ENCODE results near the gene DELE1. TPM values are rescaled to one million over a fixed set of nuclear protein-coding genes. Genes with fewer than 3 reads are reported as not detected.

Gene DELE1, protein sequence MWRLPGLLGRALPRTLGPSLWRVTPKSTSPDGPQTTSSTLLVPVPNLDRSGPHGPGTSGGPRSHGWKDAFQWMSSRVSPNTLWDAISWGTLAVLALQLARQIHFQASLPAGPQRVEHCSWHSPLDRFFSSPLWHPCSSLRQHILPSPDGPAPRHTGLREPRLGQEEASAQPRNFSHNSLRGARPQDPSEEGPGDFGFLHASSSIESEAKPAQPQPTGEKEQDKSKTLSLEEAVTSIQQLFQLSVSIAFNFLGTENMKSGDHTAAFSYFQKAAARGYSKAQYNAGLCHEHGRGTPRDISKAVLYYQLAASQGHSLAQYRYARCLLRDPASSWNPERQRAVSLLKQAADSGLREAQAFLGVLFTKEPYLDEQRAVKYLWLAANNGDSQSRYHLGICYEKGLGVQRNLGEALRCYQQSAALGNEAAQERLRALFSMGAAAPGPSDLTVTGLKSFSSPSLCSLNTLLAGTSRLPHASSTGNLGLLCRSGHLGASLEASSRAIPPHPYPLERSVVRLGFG
- 66.5 TPM for total RNA-seq
- 10 to 100 TPM; 60.5 to 97.1 (median 82.5) TPM for polyA plus RNA-seq (ENCODE audit: insufficient read depth in 1 of 8, insufficient read length in 8 of 8, low replicate concordance in 1 of 8)
- long read RNA-seq, donor 1, full-length matches to known transcripts: 5 of 5 reads
- long read RNA-seq, donor 1, partial matches to known transcripts: 0 of 5 reads
- long read RNA-seq, donor 1, other reads (novel, unspliced or antisense): 0 of 5 reads
- long read RNA-seq, donor 2: 0 reads
- long read RNA-seq, donor 3, full-length matches to known transcripts: 11 of 11 reads
- long read RNA-seq, donor 3, partial matches to known transcripts: 0 of 11 reads
- long read RNA-seq, donor 3, other reads (novel, unspliced or antisense): 0 of 11 reads
- long read RNA-seq, donor 4, full-length matches to known transcripts: 2 of 9 reads
- long read RNA-seq, donor 4, partial matches to known transcripts: 7 of 9 reads
- long read RNA-seq, donor 4, other reads (novel, unspliced or antisense): 0 of 9 reads
- long read RNA-seq, donor 5, full-length matches to known transcripts: 11 of 27 reads
- long read RNA-seq, donor 5, partial matches to known transcripts: 16 of 27 reads
- long read RNA-seq, donor 5, other reads (novel, unspliced or antisense): 0 of 27 reads
- long read RNA-seq, donor 6, full-length matches to known transcripts: 10 of 16 reads
- long read RNA-seq, donor 6, partial matches to known transcripts: 6 of 16 reads
- long read RNA-seq, donor 6, other reads (novel, unspliced or antisense): 0 of 16 reads
- long read RNA-seq, donor 7, full-length matches to known transcripts: 7 of 25 reads
- long read RNA-seq, donor 7, partial matches to known transcripts: 18 of 25 reads
- long read RNA-seq, donor 7, other reads (novel, unspliced or antisense): 0 of 25 reads
- long read RNA-seq, donor 8, partial matches to known transcripts: 5 of 5 reads
- long read RNA-seq, donor 8, other reads (novel, unspliced or antisense): 0 of 5 reads
- long read RNA-seq, donor 9, full-length matches to known transcripts: 9 of 16 reads
- long read RNA-seq, donor 9, partial matches to known transcripts: 7 of 16 reads
- long read RNA-seq, donor 9, other reads (novel, unspliced or antisense): 0 of 16 reads
- long read RNA-seq, donor 10, full-length matches to known transcripts: 9 of 16 reads
- long read RNA-seq, donor 10, partial matches to known transcripts: 7 of 16 reads
- long read RNA-seq, donor 10, other reads (novel, unspliced or antisense): 0 of 16 reads
- long read RNA-seq, donor 11, full-length matches to known transcripts: 4 of 4 reads
- long read RNA-seq, donor 11, partial matches to known transcripts: 0 of 4 reads
- long read RNA-seq, donor 11, other reads (novel, unspliced or antisense): 0 of 4 reads

DNA sequence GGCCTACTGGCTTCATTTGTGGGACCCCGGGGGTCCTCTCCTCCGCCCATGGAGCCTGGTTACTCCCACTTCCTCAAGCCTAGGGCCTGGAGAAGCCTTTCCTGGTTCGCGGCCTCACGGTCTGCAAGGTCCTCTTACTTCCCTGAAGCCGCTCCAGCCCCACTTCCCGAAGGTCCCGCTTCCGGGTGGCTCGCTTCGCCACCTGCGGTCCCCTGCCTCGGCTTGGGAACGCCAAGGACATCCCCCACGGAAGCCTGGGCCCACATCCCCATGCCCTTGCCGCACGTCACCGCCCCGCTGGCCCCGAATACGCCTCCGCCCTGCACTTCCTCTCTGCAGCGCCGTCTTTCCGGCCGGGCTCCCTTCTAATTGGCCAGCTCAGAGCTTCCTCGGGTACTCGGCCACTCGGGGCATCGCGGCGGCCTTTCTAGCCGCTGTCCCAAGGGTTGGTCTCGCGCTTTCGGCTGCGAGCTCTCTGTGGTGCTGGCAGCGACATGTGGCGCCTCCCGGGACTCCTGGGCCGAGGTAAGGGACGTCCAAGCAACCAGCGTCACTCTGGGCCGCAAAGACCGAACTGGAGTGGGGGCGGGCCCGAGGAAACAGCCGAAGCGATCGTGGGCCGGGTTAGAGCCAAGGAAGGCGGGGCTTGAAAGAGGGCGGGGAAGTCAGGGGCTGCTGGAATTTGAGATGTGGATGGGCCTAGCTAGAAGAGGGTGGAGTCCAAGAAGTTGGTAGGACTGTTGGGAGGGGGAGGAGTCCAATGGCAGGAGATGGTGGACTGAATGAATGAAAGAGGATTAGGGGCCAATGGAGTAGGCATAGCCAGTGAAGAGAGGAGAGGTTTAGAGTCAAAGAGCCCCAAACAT, at the start of gene DELE1:
TSS of gene DELE1 (plus strand) at position 424 of the 866 bp plus-strand sequence. CDS start at position 495, 71 bp downstream.
- H3K4me3 ChIP-seq (ENCODE audit: low read length): peak within 1 kb of the TSS; percentile 93
- H3K27me3 ChIP-seq (ENCODE audit: control insufficient read depth, insufficient read depth, low read length): no peaks in the 10 kb centered on the region
- under 1% methylated on average over 52 of the region's 53 CpGs for WGBS (ENCODE audit: insufficient coverage)
- DNase-seq: peak; percentile 98
- H3K9me3 ChIP-seq (replicated peaks; ENCODE audit: control insufficient read depth, low read depth, low read length): no peaks in the 10 kb centered on the region
- H3K27ac ChIP-seq (ENCODE audit: low read length): peak within 1 kb of the TSS; percentile 99
- peaks cover 34% of the 10 kb centered on the region for H3K36me3 ChIP-seq (ENCODE audit: control insufficient read depth, insufficient read depth, low read length)
- H3K4me1 ChIP-seq (ENCODE audit: control insufficient read depth, insufficient read depth, low read length): peaks cover 14% of the 10 kb centered on the region

DNA sequence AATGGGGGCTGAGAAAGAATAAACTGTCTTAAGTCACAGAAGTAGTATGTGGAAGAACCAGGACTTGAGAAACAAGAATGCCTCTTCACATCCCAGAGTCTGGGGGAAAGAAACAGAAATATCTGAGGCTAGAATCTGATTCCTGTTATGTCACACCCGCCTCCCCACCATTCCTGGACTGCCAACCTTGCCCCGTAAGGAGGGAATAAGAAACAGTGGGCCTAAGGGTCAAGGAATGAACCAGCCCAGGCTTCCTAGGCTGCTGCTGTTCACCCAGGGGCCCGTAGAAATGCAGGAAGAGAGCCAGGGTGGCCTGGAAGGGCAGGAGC, 49.8 kb upstream of the DELE1 start:
- H3K9me3 ChIP-seq (replicated peaks; ENCODE audit: control insufficient read depth, low read depth, low read length): no peaks in the 10 kb centered on the region
- H3K27ac ChIP-seq (ENCODE audit: low read length): no peak overlapping the region
- no peak for DNase-seq
- peaks cover 78% of the 10 kb centered on the region for H3K27me3 ChIP-seq (ENCODE audit: control insufficient read depth, insufficient read depth, low read length)
- no peaks in the 10 kb centered on the region for H3K36me3 ChIP-seq (ENCODE audit: control insufficient read depth, insufficient read depth, low read length)
- H3K4me1 ChIP-seq (ENCODE audit: control insufficient read depth, insufficient read depth, low read length): peaks cover 23% of the 10 kb centered on the region
- H3K4me3 ChIP-seq (ENCODE audit: low read length): no peak overlapping the region
- WGBS (ENCODE audit: insufficient coverage): 92% methylated on average over 2 of the region's 3 CpGs

DNA sequence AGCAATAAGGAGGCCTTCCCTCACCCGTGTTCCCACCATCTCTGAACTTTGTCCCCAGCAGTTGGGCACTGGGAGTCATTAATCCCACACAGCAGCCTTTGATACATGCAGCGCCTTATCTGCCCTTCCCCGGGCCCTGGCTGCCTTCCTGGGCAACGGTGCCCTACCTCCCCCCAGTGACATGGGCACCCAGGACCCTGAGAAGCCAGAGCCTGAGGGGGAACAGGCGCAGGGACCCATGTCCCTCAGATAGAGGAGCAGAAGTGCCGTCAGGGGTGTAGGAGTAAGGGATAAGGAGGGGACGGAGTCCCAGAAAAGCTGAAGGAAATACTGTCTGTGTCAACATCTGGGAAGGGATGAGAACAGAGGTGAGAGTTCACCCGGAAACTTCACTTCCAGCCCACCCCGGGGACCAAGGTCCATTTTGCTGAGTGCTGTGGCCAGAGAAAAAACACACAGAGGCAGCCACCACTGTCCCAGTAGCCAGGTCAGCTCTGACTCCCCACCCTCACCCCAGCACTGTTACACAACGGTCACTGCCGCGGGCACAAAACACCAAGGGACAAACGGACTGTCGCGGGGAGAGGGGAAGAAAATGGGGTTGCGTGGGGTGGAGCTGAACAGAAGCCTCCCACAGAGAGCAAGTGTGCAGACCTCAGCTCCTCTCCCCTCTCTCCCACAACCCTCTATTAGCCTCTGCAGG, 49.3 kb upstream of the DELE1 start:
- Histone ChIP-seq H3K27me3 (ENCODE audit: control insufficient read depth, insufficient read depth, low read length) (peaks cover 80% of the 10 kb centered on the region), H3K9me3 (replicated peaks; ENCODE audit: control insufficient read depth, low read depth, low read length) (no peaks in the 10 kb centered on the region), H3K4me3 (ENCODE audit: low read length) (peak overlapping the region; percentile 5), H3K36me3 (ENCODE audit: control insufficient read depth, insufficient read depth, low read length) (no peaks in the 10 kb centered on the region), H3K4me1 (ENCODE audit: control insufficient read depth, insufficient read depth, low read length) (peaks cover 25% of the 10 kb centered on the region), H3K27ac (ENCODE audit: low read length) (no peak overlapping the region)
- no peak for DNase-seq
- 45% methylated on average over 7 of the region's 16 CpGs for WGBS (ENCODE audit: insufficient coverage)

GRCh38 chr5:141875022-141875740, 48.5 kb upstream of the DELE1 start:
- Histone ChIP-seq H3K27ac (ENCODE audit: low read length) (no peak overlapping the region), H3K4me1 (ENCODE audit: control insufficient read depth, insufficient read depth, low read length) (peaks cover 31% of the 10 kb centered on the region), H3K27me3 (ENCODE audit: control insufficient read depth, insufficient read depth, low read length) (peaks cover 82% of the 10 kb centered on the region), H3K9me3 (replicated peaks; ENCODE audit: control insufficient read depth, low read depth, low read length) (no peaks in the 10 kb centered on the region), H3K4me3 (ENCODE audit: low read length) (peak overlapping the region; percentile 36), H3K36me3 (ENCODE audit: control insufficient read depth, insufficient read depth, low read length) (no peaks in the 10 kb centered on the region)
- 10% methylated on average over 3 of the region's 9 CpGs for WGBS (ENCODE audit: insufficient coverage)
- DNase-seq: no peak

DNA sequence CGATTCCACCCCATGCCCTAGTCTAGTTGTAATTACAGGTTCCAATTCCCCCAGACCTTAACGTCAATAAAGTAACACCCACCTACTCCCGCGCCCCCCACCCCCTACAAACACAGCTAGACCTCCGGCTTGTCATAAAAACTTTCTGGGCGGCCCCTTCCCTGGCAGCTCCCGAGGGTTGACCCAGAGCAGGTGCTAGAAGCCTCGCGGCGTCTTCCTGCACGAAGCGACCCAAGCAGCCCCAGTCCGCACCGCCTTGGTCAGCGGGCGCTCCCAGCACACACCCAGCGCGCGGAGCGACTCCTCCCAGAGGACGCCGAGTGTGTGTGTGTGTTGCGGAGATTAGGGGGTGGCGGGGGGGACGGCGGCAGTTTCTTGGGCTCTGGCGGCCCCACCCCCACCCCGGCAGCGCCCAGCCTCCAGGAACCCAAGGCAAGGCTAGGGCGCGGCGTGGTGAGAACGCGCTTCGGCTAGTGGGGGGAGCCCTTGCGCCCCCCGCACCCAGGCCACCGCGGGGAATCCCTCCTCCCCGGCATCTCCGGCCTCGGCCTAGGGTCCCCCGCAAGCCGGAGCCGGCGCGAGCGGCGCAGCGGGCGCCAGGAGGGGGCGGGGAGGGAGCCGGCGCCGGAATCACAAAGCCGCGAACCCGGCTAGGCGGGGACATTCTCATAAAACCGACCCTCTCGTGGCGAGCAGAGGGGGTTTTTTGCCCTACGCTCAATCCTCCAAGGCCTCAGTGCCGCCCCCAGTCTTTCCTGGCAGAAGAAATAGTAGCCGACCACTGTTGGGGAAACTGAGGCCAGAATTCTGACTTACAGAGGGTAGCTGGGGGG, 47.7 kb upstream of the DELE1 start:
- H3K36me3 ChIP-seq (ENCODE audit: control insufficient read depth, insufficient read depth, low read length): no peaks in the 10 kb centered on the region
- WGBS (ENCODE audit: insufficient coverage): under 1% methylated on average over 58 of the region's 65 CpGs
- peaks cover 34% of the 10 kb centered on the region for H3K4me1 ChIP-seq (ENCODE audit: control insufficient read depth, insufficient read depth, low read length)
- H3K4me3 ChIP-seq (ENCODE audit: low read length): peak overlapping the region; percentile 55
- no peaks in the 10 kb centered on the region for H3K9me3 ChIP-seq (replicated peaks; ENCODE audit: control insufficient read depth, low read depth, low read length)
- no peak for DNase-seq
- H3K27me3 ChIP-seq (ENCODE audit: control insufficient read depth, insufficient read depth, low read length): peaks cover 82% of the 10 kb centered on the region
- H3K27ac ChIP-seq (ENCODE audit: low read length): no peak overlapping the region

- H3K4me3 ChIP-seq (ENCODE audit: low read length): peak overlapping the region; percentile 55
- H3K4me1 ChIP-seq (ENCODE audit: control insufficient read depth, insufficient read depth, low read length): peaks cover 39% of the 10 kb centered on the region
- DNase-seq: no peak
- peaks cover 82% of the 10 kb centered on the region for H3K27me3 ChIP-seq (ENCODE audit: control insufficient read depth, insufficient read depth, low read length)
- no peaks in the 10 kb centered on the region for H3K36me3 ChIP-seq (ENCODE audit: control insufficient read depth, insufficient read depth, low read length)
- H3K9me3 ChIP-seq (replicated peaks; ENCODE audit: control insufficient read depth, low read depth, low read length): no peaks in the 10 kb centered on the region
- no peak overlapping the region for H3K27ac ChIP-seq (ENCODE audit: low read length)
- 2% methylated on average over 40 of the region's 42 CpGs for WGBS (ENCODE audit: insufficient coverage)
Observed at GRCh38 chr5:141876628-141877355, 46.9 kb upstream of the DELE1 start.
